Amniotic epithelial cell (primary cell): Measurements from ENCODE around the gene CCDC152.
"Not testable (repeated sequence)": the region's sequence is repeated elsewhere in the genome, so short reads cannot be mapped to it uniquely, and the experiment has no call there.

Source experiments
- DNase-seq: peaks from one replicate; pipeline ENCODE4 v3.0.0-alpha.2; 2010; ENCODE audit warnings: low read depth

The CCDC152 gene

DNA sequence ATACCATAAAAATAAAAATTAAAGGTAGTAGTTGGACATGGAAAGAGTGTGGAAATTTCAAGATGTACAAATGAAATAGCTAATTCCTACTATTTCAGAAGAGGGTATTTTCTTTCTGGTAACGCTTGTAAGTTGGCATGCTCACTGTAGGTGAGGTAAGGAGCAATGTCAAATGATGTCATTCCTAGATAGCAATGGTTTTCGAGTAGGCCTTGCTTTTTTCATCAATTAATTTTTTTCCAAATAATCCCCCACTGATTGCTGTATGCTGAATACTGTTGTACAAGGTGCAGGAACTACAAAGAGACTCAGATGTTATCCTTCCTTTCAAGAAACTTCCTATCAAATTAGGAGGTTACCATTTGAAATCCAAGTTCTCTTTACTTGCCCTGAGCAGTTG lies 56.0 kb downstream of the CCDC152 start:
- DNase-seq, result no peak

DNA sequence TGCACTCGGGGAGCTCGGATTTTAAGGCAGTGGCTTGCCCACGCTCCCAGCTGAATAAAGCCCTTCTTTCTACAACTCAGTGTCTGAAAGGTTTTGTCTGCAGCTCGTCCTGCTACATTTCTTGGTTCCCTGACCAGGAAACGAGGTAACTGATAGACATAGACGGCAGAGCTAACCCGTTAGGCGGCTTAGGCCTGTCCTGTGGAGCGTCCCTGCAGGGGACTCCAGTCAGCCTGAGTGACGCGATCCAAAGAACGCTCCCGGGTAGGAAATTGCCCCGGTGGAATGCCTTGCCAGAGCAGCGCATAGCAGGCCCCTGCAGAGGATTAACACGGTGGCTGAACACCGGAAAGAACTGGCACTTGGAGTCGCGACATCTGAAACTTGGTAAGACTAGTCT lies 56.9 kb downstream of the CCDC152 start:
- DNase-seq, result no peak

DNA sequence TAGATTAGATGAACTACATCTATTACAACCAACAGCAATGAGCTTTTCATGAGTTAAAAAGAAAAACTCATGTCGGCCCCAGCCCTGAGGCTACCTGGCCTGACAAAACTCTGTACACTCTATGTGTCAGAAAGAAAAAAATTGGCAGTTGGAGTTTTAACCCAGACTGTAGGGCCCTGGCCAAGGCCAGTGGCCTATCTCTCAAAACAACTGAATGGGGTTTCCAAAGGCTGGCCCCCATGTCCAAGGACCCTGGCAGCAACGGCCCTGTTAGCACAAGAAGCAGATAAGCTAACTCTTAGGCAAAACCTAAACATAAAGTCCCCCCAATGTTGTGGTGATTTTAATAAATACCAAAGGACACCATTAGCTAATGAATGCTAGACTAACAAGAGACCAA lies 59.9 kb downstream of the CCDC152 start:
- not testable (repeated sequence) for DNase-seq

DNA sequence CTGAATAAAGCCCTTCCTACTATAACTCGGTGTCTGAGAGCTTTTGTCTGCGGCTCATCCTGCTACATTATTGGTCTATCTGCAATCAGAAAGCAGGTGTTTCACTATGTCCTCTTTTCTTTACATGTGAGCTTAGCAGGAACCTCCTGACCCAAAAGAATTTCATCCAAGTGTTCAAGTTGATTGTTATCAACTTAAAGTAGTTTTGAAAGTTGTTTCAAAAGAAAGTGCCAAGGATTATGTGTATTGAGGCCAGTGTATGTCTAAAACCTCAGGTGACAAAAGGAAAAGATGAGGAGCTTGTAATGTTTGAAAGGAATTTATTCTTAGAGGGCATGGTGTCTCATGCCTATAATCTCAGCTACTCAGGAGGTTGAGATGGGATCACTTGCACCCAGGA lies 63.1 kb downstream of the CCDC152 start:
- DNase-seq, result no peak

DNA sequence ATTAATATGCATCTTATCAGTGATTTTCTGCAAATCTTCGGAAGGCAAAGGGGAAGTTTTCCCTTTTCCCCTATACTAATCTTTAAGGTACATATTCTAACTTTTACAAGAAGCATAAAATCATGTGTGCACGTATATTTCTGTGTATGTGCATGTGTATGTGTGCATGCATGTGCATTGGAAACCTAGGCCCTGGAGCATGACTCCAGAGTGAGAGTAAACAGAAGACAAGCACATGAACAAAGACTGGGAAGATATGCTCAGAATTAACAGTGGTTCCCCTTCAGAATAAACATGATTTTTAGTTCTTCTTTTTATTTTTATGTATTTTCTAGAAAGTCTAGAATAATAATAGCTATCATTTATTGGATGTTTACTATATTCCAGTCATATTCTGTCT lies 65.9 kb downstream of the CCDC152 start:
- no peak for DNase-seq

DNA sequence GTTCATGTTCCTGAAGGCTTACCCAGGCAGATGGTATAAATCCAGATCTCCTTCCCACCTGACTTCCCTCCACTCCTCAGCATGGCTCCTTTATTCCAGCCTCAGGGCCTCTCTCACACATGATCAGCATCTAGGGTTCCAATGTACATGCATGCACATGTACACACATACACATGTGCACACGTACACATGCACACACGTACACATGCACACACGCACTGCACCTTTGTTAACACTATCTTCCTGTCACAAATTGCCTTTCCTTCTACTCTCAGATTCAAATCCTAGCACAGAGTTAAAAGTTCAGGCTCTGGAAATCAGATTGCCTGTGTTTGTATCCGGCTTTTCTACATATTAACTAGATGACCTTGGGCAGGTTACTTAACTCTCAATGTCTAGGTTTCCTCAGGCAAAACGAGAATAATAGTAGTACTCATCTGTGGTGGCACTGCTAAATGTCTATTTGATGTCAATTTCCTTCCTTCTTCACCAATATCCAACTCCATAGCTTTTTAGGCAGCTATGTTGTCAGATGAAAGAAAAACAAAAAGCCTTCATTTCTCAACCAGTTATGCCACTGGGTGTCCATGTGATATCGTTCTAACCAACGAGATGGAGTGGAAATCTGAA lies 67.8 kb downstream of the CCDC152 start:
- DNase-seq, result no peak

DNA sequence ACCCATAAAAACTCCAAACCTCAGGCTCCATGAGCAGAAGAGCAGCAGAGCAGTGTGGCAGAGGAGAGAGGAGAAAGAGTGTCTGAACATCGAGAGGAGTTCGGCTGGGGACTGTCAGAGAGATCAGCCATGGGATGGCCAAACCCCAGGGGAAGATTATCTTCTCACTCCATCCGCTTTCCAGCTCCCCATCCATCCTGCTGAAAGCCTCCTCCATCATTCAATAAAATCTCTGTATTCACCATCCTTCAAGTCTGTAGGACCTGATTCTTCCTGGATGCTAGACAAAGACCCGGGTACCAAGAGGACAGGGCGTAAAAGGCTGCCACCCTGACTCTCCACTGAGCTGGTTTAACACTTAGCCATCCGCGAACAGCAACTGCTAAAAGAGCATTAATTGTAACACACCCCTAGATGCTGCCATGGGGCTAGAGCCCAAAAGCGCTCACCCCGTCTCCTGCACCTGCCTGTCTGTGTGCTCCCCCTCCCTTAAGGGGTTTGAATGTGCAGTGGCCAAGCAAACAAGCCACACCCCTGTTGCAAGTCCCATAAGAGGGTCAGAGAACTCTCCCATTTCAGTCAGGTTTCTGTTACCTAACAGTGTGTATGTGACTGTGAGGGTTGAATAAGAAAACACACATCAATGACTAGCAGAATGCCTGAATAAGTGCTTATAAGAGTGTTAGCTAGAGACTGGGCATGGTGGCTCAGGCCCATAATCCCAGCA lies 69.0 kb downstream of the CCDC152 start:
- DNase-seq, result no peak

DNA sequence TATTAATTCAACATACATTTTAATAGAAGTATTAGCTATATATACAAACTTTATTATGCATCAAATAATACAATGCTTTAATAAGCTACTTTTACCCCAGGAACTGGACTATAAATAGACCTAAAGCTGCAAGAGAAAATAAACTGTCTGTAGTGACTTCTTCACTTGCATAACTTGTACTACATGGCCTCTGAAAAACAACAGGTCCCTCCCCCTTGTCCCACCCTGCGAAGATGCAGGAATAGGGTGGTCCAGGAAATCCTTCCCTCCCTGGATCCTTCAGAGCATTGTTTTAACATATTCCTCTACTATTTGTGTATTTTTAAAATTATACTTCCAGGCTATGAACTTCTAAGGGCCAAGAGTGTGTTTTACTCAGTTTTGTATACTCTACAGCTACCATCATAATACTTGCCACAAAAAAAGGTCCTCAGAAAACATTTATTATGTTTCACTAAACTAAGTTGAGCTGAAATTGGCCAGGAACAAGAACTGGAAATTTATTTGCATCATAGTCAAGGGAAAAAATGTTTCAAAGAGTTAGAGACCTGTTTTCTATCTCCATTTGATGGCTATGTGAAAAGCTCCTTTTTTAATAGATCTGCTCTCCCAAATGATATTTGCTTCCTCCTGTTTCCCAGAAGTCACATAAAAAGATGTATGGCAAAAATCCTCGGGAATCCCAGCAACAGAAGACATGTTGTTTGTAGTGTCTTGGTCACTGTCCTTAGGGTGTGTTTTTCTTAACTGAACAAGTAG lies 70.3 kb downstream of the CCDC152 start:
- DNase-seq, result no peak

DNA sequence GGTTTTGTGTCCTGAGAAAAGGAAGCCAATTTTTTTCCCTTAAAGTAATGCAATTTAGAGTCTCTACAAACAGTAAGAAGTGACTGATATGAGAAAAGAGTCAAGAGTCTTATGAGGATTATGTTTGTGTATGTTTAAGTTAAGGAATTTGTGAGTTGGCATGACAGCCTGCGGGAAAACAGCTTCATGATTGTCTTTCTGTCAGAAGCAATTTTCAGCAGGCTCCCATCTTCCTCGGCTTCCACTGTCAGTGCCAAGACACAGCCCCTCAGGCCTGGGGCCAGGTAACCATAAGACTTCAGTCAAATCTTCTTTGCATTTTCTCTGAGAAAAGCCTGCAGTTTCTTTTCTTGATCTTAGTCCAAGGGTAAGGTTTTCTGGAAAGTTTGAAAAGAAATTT lies 72.1 kb downstream of the CCDC152 start:
- peak; percentile 59 for DNase-seq

DNA sequence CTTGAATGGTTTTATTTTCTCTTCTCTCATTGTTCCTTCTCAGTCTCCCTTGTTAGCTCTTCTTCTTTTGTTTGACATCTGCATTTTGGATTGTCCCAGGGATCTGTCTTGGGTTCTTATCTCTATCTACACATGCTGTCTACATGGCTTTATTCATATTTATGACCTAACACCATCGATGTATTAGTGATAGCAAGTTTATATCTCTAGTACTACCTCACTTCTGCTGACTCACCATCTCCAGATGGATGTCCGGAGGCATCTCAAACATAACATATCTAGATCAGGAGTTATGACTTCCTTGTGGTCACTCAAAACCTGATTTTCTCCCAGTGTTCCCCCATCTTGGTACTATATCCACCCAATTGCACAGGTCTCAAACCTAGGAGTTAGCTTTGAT lies 74.3 kb downstream of the CCDC152 start:
- peak; percentile 34 for DNase-seq

DNA sequence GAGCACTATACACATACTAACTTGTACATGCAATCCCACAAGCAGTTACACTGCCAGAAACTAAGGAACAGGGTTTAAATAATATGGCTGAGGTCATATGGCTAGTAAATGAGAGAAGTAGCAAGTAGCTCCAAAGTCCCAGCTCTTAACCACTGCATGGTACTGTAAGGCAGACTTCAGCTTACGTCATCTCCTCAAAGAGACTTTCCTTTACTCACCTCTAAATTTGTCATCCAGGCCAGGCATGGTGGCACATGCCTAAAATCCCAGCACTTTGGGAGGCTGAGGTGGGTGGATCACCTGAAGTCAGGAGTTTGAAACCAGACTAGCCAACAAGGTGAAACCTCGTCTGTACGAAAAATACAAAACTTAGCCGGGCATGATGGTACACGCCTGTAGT lies 75.4 kb downstream of the CCDC152 start:
- DNase-seq, result no peak

DNA sequence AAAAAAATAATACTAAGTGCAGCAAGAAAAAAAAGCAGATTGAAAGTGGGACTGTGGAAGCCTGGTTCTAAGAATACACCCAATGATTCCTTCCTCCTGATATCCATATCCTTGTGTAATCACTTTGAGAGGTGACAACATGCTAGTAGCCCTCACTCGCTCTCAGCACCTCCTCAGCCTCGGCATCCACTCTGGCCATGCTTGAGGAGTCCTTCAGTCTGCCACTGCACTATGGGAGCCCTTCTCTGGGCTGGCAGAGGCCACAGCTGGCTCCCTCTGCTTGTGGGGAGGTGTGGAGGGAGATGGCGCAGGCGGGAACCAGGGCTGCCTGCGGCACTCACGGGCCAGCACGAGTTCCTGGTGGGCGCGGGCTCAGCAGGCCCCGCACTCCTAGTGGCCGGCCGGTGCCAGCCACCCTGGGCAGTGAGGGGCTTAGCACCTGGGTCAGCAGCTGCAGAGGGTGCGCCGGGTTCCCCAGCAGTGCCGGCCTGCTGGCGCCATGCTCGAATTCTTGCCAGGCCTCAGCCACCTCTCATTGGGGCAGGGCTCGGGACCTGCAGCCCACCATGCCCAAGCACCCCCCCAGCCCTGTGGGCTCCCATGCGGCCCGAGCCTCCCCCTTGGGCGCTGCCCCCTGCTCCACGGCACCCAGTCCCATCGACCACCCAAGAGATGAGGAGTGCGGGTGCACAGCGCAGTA lies 79.6 kb downstream of the CCDC152 start:
- DNase-seq, result no peak

DNA sequence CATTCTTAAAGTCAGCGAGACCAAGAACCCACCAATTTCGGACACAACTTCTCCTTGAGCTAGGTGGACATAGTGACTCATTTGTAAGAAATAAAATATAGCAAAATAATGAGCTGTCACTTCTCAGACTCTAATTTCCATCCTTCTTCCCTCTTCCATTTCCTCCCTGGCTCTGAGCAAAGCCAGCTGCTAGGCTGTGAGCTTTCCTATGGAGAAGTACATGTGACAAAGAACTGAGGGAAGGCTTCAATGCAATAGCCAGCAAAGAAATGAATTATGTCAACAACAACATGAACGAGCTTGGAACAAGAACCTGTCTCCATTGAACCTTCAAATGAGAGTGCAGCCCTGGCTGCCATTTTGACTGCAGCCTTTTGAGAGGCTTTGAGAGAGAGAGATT lies 81.0 kb downstream of the CCDC152 start:
- DNase-seq, result no peak

DNA sequence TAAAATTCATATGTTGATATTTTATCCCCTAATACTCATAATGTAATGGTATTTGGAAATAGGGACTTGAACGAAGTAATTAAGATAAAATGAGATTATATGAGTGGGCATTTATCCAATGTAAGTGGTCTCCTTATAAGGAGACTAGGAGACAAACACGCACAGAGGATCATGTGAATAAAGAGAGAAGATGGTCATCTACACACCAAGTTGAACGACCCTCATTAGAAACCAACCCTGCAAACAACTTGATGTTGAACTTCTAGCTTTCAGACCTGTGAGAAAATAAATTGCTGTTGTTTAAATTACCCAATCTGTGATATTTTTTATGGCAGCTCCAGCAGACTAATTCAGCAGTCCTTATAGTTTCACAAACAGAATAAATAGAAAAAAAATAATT lies 82.6 kb downstream of the CCDC152 start:
- DNase-seq, result no peak

DNA sequence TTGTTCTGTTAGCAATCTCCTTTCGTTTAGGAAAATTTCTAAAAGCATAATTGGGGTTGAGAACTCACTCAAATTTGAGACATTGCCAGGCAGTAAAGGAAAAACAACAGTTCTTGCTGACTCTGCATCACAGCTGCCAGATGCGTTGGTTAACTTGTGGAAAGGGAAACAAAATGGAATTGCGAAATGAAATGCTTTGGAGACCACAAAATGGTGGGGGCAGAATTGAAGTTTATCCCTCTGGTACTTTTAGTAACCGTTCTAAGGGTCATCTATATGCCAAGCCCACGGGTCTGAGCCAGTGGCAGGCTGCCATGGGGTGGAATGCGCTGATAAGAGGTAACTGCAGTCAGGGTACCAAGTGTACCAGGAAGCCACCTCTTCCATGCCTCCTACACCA lies 83.7 kb downstream of the CCDC152 start:
- peak; percentile 97 for DNase-seq

DNA sequence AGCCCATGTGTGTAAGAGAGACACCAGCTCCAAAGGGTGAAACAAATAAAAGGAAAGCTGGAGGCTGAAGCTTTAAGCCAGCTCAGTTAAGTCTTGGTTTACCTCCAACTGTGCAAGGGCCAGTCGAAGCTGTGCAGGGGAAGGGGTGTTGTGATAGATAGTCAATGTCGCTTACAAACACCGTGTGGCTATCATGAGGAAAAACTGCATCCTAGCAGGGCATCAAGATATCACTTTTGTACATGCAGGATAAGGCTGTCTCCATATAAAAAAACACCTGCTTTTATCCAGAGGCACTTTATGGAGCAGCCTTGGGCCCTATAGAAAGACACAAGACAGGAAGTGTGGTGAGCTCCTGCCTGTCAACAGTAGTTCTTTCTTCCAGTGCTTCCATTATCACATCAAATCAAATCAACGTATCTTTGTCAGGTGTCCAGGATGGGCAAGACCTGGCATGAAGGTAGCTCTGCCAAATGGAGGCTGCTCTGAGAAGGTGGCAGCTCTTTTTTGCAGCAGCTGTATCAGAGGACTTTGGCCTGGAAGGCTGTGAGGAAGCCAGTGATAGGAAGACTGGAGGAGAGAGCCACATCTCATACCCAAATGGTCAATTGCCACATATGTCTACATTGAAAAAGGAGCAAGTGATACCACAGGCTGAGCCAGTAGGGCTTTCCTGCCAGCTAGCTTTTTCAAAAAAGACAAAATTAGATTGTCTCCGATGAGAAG lies 84.4 kb downstream of the CCDC152 start:
- no peak for DNase-seq

DNA sequence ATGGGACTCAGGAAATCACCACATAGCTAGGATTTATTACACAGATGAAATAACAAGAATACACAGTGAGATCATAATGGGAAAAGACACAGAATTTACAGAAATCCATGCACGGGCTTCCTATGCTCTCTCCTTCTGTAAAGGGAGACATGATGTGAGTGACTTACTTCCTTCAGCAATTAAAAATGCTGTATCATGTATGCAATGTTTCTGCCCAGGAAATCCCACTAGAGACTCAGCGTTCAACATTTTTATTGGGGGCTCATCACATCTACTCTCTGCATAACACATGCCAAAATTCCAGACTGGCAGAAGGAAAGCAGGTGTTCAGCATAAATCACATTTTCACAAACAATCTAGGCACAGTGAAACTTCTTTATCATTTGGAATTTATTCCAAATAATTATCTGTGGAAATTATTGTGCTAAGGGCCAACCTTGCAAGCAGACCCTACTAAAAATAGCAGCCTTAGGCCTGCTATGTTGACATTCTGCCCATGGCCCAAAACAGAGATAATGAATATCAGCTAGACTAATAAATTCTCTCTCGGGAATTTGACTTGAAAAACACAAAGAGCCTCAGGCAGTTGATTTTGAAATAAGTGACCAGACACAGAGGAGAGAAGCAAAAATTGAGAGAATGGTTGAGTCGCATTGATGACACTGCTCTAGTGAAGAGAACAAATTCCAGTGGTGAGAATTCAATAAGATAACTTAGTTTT lies 86.5 kb downstream of the CCDC152 start:
- peak; percentile 78 for DNase-seq

DNA sequence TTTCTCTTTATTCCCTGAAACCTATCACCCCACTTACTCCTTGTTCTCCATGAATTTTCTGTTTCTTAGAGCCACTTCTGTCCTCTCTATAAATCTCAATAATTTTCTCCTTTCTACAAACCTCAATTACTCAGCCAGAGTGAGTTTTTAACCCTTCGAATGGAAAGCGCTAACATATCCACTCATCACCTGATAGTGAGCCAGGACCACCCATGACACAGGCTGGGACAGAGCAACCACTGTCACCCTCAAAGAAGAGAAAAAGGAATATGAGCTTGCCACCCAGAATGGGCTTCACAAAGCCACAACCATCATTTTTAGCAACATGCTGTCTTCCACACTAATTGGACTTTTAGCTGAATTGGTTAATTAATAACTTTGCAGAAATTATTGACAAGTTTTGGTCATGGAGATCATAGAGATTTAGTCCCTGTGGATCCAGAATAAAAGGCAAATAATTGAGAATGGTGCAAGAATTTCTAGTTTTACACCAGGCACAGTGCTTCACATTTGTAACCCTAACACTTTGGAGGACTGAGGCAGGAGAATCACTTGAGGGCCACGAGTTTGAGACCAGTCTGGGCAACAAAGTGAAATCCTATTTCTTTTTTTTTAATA lies 87.2 kb downstream of the CCDC152 start:
- no peak for DNase-seq

DNA sequence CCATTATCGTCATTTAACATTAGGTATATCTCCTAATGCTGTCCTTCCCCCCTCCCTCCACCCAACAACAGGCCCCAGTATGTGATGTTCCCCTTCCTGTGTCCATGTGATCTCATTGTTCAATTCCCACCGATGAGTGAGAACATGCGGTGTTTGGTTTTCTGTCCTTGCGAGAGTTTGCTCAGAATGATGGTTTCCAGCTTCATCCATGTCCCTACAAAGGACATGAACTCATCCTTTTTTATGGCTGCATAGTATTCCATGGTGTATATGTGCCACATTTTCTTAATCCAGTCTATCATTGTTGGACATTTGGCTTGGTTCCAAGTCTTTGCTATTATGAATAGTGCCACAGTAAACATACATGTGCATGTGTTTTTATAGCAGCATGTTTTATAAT lies 87.8 kb downstream of the CCDC152 start:
- DNase-seq, result not testable (repeated sequence)

DNA sequence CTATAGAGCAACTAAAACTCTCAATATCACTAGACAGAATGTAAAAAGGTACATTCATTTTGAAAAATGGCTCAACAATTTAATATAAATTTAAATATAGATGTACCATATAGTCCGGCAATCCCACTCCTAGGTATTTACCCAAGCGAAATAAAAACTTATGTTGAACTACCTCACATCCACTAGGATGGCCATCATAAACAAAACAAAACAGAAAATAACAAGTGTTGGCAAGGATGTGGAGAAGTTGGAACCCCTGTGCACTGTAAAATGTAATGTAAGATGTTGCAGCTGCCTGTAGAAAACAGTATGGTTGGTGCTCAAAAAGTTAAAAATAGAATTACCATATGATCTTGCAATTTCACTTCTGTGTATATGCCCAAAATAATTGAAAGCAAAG lies 91.9 kb downstream of the CCDC152 start:
- DNase-seq, result no peak

DNA sequence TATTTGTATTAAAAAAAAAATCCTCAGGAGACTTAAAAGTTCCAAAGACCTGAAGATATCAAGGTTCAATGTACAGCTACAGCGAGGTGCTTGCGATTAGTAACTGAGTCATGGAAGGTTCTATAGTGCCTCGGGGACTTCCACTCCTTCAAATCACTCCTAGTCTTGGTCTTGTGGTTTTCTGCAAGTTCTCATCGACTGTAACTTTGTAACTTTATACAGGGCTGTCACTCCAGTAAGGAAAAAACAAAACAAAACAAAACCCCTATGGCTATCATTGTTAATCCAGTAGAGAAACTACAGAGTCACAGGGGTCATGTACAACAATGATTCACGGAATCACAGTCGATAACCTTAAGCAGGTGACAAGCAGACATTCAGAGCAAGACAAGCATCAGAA lies 94.9 kb downstream of the CCDC152 start:
- no peak for DNase-seq
